GM21447 (cell line): ENCODE results near the gene PEX11A.

Source experiments
- ATAC-seq: cut with Tn5 transposase; IDR thresholded peaks from one replicate; pipeline ENCODE4 v1.9.1; 2021; ENCODE audit not compliant: unreplicated experiment

Gene PEX11A

DNA sequence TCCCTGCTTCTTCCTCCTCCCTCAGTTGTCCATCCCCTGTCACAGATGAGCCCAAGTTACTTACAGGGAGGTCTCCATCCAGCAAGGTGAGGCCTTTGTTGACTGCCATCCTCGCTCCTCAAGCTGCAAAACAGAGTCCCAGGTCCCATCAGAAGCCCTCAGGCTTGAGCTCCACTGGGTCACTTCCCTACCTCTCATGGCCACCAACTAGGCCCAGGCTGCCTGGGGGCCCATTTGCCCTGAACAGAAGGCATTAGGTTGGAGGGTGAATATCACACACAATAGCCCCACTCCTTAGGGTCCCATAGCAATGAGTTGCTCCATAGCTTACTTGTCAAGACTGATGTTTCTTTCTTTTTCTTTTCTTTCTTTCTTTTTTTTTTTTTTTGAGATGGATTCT lies 13.2 kb downstream of the PEX11A start:
- no peak for ATAC-seq

DNA sequence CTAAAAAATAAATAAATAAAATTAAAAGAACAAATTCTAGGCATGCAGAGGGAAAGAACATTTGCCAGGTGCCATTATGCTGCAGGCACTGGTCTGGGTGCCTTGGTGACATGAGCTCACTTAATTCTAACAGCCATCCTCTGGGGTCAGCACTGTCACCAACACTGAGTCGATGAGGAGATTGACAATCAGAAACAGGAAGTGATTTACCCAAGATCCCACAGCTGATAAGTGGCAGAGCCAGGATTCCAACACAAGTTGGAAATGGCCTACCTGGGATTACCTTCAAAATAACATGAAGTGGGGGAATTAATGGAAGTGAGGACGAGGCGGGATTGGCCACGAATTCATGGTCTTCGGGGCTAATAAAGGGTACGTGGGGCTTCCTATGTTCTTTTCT lies 14.9 kb downstream of the PEX11A start:
- ATAC-seq: no peak

DNA sequence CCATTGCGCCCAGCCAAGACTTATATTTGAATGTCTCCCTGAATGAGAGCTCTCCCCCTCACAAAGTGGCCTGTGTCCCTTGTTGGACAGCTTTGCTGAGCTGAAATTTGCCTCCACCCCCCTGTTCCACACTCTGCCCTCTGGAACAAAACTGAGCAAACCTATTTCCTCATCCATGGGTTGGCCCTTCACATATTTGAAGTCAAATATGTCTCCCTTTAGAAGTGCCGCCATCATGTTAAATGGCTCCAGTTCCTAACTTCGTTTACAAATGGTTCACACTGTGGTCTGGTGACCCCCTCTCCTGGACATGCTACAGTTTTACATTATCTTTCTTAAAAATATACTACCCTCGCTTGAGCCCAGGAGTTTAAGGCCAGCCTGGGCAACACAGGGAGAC lies 16.0 kb downstream of the PEX11A start:
- ATAC-seq: no peak

DNA sequence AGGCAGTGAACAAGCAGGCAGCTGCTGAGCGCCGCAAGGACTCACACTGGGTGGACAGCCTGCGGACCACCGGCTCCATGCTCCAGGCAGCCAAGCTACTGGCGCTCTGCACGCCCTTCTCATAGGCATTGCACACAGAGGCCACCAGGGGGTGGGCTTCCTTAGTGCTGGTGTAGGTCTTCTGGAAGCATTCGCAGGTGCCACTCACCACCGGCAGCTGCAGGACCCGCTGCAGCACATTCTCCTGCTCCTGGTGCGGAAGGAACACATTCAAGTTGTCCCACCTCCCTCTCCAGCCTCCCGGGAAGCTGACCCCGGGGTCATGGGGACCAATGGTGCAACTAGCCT lies 17.4 kb downstream of the PEX11A start:
- no peak for ATAC-seq

DNA sequence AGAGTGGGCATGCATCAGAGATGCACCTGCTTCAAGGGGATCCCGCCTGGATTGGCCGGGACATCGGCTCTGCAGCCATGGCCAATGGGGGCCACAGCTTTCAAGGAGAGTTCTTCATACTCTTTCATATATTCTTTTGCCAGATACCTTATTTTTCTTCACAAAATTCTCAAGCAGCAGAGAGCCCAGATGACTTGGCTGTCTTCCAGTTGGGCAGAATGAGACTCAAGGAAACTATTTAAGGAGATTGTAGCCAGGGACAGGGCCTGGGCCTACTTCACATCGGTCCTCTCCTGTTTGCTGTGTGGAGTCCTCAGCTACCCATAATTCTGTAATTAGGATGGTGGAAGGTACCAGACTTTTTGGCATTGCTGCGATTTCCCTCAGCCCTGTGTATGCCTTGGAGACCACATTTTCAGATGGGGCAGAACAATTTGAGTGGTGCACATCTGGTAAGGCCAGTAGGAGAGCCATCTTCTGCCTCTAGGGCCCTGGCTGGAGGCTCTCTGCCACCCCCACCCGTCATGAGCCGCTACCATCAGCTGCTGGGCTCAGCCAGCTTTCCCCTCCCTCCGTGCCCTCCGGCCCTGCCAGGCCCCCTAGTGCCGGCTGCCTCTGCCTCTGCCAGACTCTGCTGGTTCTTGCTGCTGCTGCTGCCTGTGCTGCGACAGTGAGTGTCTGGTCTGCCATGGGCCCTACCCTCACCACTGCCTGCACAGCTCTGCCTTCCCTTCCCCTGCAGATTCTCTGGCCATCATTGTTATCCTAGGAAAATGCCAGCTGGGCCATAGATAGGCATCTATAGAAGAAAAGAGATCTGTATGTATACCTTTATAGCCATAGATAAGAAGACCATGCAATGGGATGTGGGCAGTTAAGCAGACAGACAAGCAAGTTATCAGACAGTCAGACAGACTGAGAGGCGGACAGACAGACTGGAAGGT lies 18.1 kb downstream of the PEX11A start:
- no peak for ATAC-seq

DNA sequence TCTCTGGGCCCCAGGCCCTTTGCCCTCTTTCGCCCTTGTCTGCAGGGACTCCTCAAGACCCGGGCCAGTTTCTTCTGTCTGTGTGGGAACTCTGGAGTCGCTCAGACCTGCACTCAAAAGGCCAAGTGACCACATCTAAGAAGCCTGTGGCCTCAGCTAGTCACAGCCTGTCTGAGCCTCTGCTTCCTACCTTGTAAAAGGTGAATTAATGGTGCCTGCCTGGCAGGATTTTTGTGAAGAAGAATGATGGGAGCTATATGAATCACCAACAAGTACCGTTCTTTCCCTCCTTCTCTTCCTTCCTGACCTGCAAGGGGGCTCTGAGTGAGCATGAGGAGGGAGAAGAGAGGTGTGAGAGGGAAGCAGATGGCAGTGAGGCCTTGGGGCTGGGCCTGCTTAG lies 18.9 kb downstream of the PEX11A start:
- ATAC-seq: no peak

DNA sequence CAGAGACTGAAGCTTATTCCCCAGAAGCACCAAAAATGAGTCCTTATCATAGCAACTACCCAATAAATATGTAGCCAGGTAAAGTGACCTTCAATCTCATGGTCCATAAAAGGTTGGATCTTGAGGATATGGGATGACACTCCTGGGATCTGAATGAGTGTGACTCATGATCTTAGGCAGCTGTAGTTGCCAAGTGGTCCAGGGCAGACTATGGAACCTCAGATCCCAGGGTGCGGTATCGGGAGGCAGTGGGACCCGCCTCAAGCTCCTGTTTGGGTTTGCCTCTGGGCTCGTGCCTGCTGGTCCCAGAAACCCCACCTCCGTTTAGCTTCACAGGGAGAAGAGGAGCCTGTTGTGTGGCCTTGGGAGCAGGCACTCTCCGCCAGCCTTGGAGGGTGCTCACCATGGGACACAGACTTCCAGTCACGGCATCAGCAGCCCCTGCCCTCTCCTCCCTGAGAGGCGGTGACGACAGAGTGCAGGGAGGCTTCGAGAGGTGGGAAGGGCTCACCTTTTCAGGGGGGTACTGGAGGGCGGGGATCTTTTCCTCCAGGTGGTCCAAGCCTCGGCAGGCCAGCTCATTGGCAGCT lies 19.5 kb downstream of the PEX11A start:
- no peak for ATAC-seq

DNA sequence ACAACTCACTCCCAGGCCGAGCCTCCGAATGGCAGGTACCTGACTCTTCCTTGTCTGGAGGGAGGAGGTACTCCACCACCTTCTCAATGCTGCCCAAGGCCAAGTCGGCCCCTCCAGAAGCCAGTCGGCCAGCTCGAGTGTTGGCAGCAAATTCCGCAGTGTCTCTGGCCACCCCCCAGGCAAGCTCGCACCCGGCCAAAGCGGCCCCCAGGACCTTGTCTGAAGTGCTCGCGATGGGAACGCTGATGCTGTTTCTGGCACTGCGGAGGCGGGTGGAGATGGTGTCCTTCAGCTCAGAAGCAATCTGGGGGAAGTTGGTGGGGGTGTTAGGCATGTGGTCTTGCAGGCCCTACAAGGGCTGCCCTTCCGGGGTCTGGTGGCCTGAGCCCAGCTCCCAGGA lies 20.6 kb downstream of the PEX11A start:
- no peak for ATAC-seq

DNA sequence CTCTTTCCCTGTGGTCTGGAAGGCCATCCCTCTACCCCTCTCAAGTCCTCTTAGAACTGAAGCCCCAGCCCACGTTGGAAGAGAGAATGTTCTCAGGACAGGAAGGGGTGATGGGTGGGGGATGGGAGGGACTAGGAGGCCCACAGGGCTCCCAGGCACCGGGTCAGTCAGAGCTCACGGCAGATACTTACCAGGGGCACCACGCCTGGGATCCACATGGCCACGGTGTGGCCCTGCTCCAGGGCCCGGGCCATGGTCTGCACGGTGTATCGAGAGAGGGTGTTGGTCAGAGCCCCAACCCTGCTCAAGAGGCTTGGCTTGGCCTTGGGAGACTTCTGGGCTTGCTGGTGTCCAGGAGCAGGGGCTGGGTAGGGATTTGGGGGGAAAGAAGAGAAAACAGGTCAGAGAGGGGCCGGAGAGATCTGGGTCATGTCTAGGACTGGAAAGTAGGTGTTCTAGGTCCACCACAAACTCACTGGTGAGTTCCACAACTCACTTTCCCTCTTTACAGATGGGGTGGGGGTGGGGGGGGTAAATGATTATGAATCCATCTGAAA lies 21.2 kb downstream of the PEX11A start:
- ATAC-seq: no peak

DNA sequence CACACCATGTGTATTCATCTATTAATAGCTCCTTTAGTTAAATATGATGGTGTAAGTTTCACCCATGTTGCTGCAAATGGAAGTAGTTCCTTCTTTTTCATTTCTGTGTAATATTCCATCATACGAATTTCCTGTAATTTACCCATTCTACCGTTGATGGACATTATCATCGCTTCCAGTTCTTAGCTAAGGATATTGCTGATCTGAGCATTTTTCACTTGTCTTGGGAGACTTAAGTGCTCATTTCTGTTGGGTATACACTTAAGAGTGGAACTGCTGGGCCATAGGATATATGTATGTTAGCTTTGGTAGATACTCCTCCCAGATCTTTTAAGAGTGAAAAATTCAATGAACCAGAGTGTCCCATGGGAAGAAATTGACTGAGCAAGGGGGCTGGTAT lies 22.4 kb downstream of the PEX11A start:
- no peak for ATAC-seq

DNA sequence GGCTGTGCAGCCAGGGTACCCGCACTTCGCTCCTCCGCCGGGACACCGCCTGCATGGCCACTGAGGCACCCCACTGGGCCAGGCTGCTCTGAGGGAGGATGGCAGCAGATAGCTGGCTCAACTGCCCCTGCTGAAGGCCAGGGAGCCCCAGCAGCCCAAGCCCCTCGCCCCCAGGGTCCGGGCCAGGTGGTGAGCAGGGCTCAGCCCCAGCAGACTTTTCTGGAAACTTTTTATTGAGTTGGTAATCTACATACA lies 22.9 kb downstream of the PEX11A start:
- ATAC-seq: no peak

DNA sequence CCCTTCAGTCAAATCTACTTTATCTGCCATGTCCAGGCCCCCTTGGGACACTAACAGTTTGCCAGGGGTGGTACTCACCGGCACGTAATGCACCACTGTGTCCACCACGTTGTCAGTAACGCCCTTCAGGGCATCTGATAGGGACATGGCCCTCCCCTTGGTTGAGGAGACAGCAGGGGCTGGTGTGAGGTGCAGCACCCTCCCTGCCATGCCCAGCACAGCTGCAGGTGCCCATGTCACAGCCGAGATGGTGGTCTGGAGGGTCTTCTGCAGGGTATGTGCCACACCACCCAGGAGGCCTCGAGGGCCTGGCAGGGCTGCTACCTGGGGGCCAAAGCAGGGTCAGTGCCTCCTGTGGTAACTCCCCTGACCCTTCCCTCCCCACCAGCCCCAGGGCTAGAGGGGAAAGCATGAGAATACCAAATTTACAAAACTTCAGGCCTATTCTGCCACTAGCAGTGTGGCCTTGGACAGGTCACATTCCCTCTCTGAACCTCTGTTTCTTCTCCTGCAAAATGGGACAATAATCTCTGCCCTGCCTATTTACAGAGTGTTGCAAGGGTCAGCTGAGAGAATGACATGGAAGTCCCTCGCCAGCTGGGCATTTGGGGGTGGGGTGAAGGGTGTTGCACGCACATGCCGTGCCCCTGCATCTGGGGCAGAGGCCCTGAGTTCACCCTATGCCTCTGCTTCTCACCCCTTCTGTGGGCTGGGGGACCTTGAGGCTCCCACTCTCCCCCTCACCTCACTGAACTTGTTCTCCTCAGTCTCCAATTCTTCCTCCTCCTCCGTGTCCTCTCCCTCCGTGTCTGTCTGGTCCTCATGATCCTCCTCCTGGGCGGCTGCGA lies 23.5 kb downstream of the PEX11A start:
- no peak for ATAC-seq

DNA sequence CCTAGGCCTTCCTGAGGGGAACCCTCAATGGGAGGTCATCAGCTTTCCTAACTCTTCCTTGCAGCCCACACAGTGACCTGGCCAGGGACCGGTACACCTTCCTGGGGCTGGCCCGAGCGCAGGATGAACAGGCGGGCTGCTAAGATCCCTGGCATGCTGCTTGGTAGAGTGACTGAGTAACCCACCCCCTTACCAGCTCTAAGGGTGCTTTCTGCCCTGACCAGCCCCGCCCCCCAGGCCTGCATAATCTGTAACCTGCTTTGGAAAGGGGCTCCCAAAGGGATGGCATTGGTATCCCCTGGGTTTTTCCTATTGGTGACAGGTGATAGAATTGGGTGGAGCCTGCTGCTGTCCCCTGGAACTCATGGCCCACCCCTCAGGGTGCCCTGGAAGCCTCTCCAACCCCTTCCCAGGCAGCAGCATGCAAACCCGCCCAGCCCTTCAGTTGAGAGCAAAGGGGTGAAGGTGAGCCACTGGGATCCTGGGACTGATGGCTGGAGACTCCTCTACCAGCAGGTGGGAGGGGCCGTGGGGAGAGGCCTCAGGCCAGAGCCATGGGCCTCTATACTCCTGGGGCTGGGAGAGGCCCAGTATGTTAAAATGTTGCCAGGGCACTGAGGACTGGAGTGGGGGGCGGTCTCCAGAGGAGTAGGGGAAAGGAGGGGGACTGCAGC lies 24.2 kb downstream of the PEX11A start:
- no peak for ATAC-seq

DNA sequence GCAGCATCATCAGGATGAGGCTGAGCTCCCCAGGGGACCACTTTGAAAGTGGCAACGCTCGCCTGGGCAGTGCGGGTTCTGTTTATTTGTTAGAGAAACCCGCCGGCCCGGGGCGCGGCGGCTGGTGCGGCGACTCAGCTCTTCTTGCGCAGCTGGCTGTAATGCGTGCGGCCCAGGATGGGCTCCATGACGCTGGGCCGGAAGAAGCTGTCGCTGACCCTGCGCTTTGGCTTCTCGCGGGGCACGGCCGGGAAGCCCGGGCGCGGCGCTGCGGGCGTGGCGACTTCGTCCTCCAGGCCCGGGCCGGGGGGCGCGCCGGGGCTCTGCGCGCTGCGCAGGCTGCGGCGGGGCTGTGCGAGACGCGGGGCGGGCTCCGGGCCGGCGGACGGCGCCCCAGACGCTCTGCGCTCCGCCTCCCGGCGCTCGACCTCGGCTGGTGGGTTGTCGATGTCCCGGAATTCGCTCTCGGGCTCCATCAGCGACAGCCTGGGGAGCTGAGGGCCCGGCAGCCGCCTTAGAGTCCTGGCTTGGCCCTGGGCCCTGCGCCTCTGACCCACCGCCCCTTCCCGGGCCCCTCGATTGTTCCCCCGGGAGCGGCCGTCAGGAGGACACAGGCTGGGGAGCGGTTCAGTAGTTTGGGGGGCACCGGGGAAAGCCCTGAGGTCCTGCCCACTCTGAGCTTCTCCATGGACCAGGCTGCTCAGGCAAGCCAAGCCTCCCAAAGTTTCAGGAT lies 24.9 kb downstream of the PEX11A start:
- no peak for ATAC-seq

DNA sequence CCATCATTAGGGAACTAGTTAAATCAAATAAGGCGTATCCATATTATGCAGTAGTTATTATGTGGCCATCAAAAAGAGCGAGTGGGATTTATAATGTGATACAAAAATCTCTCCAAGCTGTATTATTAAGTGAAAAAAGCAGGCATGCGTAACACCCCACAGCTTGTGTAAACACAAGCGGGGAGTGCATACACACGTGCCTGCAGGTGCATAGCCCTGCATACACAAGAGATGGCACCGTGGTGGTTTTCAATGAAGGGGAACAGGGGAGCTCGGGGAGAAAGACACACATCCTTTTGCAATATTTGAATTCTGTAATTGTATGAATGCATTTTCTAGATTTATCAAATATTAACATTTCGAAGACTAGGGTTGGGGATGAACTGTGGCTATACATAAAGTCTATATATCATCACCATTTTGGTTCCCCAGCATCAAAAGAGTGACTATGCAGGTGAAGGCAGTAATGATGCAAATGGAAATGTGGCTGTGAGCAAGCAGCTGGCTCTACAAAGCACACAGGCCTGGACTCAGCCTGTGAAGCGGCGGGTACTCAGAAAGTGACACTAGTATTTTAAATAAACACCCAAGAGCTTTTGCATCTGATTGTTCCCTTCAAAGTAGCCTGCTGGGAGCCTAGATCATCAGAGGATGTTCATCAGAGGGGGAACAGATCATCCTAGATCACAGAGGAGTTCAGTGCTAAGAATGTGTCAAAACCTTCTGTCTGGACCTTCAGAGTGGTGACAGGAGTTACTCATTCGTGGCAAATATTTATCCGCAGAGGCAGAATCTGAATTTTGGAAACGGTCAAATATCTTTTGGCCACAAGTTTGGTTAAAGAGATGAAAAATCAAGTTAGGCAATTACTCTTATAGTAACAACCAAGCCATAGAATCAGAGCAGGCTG lies 25.9 kb downstream of the PEX11A start:
- ATAC-seq: no peak

DNA sequence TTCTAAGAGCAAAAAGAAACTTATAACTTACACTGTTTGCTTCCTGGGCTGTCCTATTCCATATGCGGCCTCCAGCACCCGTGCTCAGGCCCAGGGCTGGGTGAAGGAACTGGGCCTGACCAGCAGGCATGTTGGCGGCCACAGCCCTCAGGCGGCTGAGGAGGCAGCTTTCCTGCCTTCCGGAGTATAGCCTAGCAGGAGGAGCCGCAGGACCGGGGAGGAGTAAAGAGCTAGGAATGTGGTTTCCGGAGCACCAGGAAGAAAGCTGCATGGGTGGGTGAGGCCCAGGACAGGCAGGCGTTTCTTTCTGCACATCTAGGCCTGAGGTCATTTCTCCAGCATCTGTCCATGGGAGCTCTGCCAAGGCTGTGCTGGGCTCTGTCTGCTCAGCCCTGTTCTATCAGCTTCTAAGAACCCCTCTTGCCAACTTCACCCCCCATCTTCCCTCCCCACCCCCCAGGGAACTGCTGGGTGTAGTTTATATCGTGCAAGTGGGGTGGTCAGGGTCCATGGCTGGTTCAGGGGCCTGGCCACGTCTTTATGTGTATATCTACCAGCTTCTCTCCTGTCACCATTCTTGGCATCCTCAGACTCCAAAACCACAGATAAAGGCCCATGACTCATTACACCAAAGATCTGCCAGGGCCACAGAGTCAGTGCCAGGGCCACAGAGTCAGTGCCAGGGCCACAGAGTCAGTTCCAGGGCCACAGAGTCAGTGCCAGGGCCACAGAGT lies 27.5 kb downstream of the PEX11A start:
- ATAC-seq: no peak

DNA sequence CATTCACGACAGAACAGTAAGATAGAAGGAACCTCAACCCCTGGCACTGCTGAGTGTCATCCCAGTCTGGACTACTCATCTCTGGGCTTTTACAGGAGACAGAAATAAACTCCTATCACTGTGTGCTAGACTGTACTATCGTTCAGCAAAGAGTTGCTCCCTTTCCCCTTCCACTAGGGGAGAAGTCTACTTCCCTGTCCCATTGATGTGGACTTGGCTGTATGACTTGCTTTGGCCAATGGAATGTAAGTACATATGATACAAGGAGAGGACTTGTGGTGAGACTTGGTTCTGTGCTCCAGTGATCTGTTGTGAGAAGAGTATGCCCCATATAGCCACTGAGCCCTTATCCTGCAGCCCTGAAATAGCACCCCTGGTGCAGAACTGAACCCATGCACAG lies 30.0 kb downstream of the PEX11A start:
- no peak for ATAC-seq

DNA sequence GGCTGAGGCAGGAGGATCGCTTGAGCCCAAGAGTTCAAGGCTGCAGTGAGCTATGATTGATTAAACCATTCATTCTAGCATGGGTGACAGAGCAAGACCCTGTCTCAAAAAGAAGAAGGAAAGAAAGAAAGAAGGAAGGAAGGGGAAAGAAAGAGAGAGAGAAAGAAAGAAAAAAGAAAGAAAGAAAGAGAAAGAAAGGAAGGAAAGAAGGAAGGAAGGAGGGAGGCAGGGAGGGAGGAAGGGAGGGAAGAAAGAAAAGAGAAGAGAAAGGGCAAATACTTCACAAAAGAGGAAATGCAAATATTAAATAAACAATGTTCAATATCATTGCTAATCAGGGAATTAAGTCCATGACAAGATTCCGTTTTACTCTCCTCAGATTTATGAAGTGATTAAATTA lies 31.3 kb downstream of the PEX11A start:
- ATAC-seq: no peak

DNA sequence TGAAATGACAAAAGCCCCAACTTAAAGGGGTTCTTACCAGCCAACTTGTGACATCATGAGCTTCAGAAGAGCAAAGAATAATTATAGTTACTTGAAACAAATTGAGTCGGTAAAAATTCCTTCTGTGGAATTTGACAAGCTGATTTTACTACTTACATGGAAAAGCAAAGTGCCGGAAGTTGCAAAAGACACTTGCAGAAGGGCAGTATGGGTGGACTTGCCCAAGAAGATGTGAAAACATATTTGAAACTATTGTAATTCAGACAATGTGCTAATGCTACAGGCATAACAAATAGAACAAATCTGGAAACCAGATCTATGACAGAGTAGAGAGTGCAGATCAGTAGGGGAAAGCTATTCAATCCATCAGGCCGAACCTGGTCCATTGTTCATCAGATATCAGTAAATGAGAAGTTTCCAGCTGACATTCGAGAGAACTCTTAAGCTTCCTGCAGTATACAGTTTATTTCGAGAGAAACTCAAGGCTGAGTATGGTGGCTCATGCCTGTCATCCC lies 32.8 kb downstream of the PEX11A start:
- no peak for ATAC-seq
